ENCODE data around the gene RASGRF2.

The RASGRF2 gene

GRCh38 chr5:81171769-81172168 is 211.6 kb downstream of the RASGRF2 start:
- DNase-seq (ENCODE audit: low read depth in 1 of 2, low spot score in 1 of 2), result no peak
- H3K27ac ChIP-seq (replicated peaks), result no peak overlapping the region
- TF ChIP-seq POLR2AphosphoS5 (IDR thresholded peaks at IDR 0.05; ENCODE audit: low read depth) (no peak), SPI1 (IDR thresholded peaks at IDR 0.05; ENCODE audit: borderline replicate concordance, low read depth) (no peak), CTCF (IDR thresholded peaks at IDR 0.05; ENCODE audit: insufficient read depth, low read length) (no peak), REST (IDR thresholded peaks at IDR 0.05; ENCODE audit: insufficient replicate concordance, low read depth) (no peak), GABPA (IDR thresholded peaks at IDR 0.05; ENCODE audit: low read depth) (no peak)

GRCh38 chr5:81172710-81173109 is 212.5 kb downstream of the RASGRF2 start:
- no peaks in the 10 kb centered on the region for H3K27me3 ChIP-seq (ENCODE audit: insufficient read depth, poor library complexity, severe bottlenecking)
- H3K4me3 ChIP-seq (replicated peaks; ENCODE audit: insufficient read depth, low read length), result no peak overlapping the region
- no peak for DNase-seq (ENCODE audit: low read depth in 1 of 2, low spot score in 1 of 2)
- H3K27ac ChIP-seq (replicated peaks), result no peak overlapping the region
- TF ChIP-seq POLR2AphosphoS5 (IDR thresholded peaks at IDR 0.05; ENCODE audit: low read depth), result no peak
- TF ChIP-seq SPI1 (IDR thresholded peaks at IDR 0.05; ENCODE audit: borderline replicate concordance, low read depth), result no peak
- no peak for TF ChIP-seq GABPA (IDR thresholded peaks at IDR 0.05; ENCODE audit: low read depth)
- TF ChIP-seq REST (IDR thresholded peaks at IDR 0.05; ENCODE audit: insufficient replicate concordance, low read depth), result no peak

More at GRCh38 chr5:81171769-81172168, 211.6 kb downstream of the RASGRF2 start:
- Histone ChIP-seq H3K27me3 (ENCODE audit: insufficient read depth, poor library complexity, severe bottlenecking) (no peaks in the 10 kb centered on the region), H3K4me3 (replicated peaks; ENCODE audit: insufficient read depth, low read length) (no peak overlapping the region)

GRCh38 chr5:81177061-81177460 is 216.9 kb downstream of the RASGRF2 start:
- TF ChIP-seq POLR2AphosphoS5 (IDR thresholded peaks at IDR 0.05; ENCODE audit: low read depth) (no peak), SPI1 (IDR thresholded peaks at IDR 0.05; ENCODE audit: borderline replicate concordance, low read depth) (no peak), GABPA (IDR thresholded peaks at IDR 0.05; ENCODE audit: low read depth) (no peak), REST (IDR thresholded peaks at IDR 0.05; ENCODE audit: insufficient replicate concordance, low read depth) (no peak), CTCF (IDR thresholded peaks at IDR 0.05; ENCODE audit: insufficient read depth, low read length) (no peak)

More at GRCh38 chr5:81177061-81177460, 216.9 kb downstream of the RASGRF2 start:
- no peak for DNase-seq (ENCODE audit: low read depth in 1 of 2, low spot score in 1 of 2)
- no peak overlapping the region for H3K27ac ChIP-seq (replicated peaks)
- no peaks in the 10 kb centered on the region for H3K27me3 ChIP-seq (ENCODE audit: insufficient read depth, poor library complexity, severe bottlenecking)
- no peak overlapping the region for H3K4me3 ChIP-seq (replicated peaks; ENCODE audit: insufficient read depth, low read length)
